K562 (cell line): ENCODE data around the gene SIRT3. TPM values are rescaled to one million over a fixed set of nuclear protein-coding genes. Genes with fewer than 3 reads are reported as not detected.

ENCODE experiments used
- BRF2 ChIP-seq: IDR thresholded peaks from 3 replicates; pipeline ENCODE4 v1.6.1; 2011; ENCODE audit warnings: borderline replicate concordance, mild to moderate bottlenecking; ENCODE audit not compliant: insufficient read length, insufficient read depth
- CLOCK ChIP-seq: fragments of 250-450 bp; sonication (Bioruptor Pico); IDR thresholded peaks from 2 replicates; pipeline ENCODE4 v1.4.0; 2020; ENCODE audit warnings: mild to moderate bottlenecking, moderate library complexity, borderline replicate concordance
- E2F8 ChIP-seq: fragments of 450-650 bp; IDR thresholded peaks from 2 replicates; pipeline ENCODE4 v1.7.1; 2018; ENCODE audit warnings: mild to moderate bottlenecking, low read depth; ENCODE audit not compliant: partially characterized antibody
- GTF2E2 ChIP-seq: fragments of 200-800 bp; sonication (Bioruptor generic); IDR thresholded peaks from 2 replicates; pipeline ENCODE4 v1.6.1; 2016; ENCODE audit warnings: missing genetic modification characterization, missing compliant biosample characterization
- KDM1A ChIP-seq, 2 experiments: fragments of 450-650 bp; IDR thresholded peaks; 2 replicates each; pipeline ENCODE4 v1.6.1; 2016; ENCODE audit warnings: mild to moderate bottlenecking in 2 of 2
- MEF2A ChIP-seq: IDR thresholded peaks from 2 replicates; pipeline ENCODE4 v1.6.1; 2011; ENCODE audit warnings: low read depth, mild to moderate bottlenecking, low read length, moderate library complexity; ENCODE audit not compliant: control insufficient read depth
- NR2F6 ChIP-seq: fragments of 450-650 bp; formaldehyde crosslinking; IDR thresholded peaks from 2 replicates; pipeline ENCODE4 v1.4.0; 2020; ENCODE audit warnings: mild to moderate bottlenecking
- ZBTB40 ChIP-seq, 2 experiments: fragments of 450-650 bp in 1 of 2; sonication (generic) in 1 of 2; formaldehyde crosslinking in 1 of 2; IDR thresholded peaks; 2 replicates each; pipeline versions ENCODE4 v1.7.1 to v1.9.0; 2016 to 2022; ENCODE audit warnings: inconsistent platforms in 1 of 2, mild to moderate bottlenecking in 1 of 2, missing genetic modification reagents in 1 of 2
- polyA plus RNA-seq, 8 experiments: library from polyadenylated mRNA; depleted of rRNA in 4 of 8; stranded (reverse) in 5 of 8; unstranded in 3 of 8; fragments of >200 nt; fragmentation: Nextera tagmentation in 2 of 8; fragmentation: Illumina TruSeq in 1 of 8; extraction: Ambion mirVana in 2 of 8; extraction: Trizol in 1 of 8; gene quantifications; 2 replicates each; pipeline versions ENCODE4 v1.2.1 to v1.2.3, GENCODE V29; 2011 to 2014; ENCODE audit warnings: inconsistent platforms in 1 of 8, missing spikeins in 1 of 8
- total RNA-seq, 7 experiments: library from RNA; depleted of rRNA in 6 of 7; stranded (reverse); fragments of >200 nt in 6 of 7; fragmentation: Illumina TruSeq in 2 of 7; extraction: Trizol in 2 of 7; gene quantifications; 2 replicates each; pipeline versions ENCODE4 v1.2.1 to v1.2.3, GENCODE V29; 2011 to 2021; ENCODE audit warnings: low replicate concordance in 1 of 7

The SIRT3 gene
- total and polyA plus RNA-seq, 9 of the 15 experiments (the other 6 are each of a cell fraction or from before 2014, with no cell fraction given): 1.9 to 27.5 (median 14.5) TPM

GRCh38 chr11:236774-237767, 929 bp upstream of the SIRT3 start, which contains the start of gene PSMD13 (continued):
- peak; percentile 85 for TF ChIP-seq E2F8
- TF ChIP-seq CLOCK: no peak
- 0 out of 2 replicates have a peak, but pooled peaks have one; percentile 73 for TF ChIP-seq GTF2E2
- TF ChIP-seq NR2F6 (CRISPR knock-in tag): no peak
- peak; percentile 95 for TF ChIP-seq ZBTB40 (IDR thresholded peaks at IDR 0.05)
- no peak for TF ChIP-seq ZBTB40 (CRISPR knock-in tag; IDR thresholded peaks at IDR 0.05)
- no peak for TF ChIP-seq MEF2A
- TF ChIP-seq KDM1A (IDR thresholded peaks at IDR 0.05): no peak
- no peak for TF ChIP-seq BRF2
